Measurements from ENCODE around the gene GLTP. TPM values are rescaled to one million over a fixed set of nuclear protein-coding genes. Genes with fewer than 3 reads are reported as not detected.

GLTP gene
- total and polyA plus RNA-seq, 4 experiments from 2014 or later = 23.6 to 48.1 (median 24.0) TPM

DNA sequence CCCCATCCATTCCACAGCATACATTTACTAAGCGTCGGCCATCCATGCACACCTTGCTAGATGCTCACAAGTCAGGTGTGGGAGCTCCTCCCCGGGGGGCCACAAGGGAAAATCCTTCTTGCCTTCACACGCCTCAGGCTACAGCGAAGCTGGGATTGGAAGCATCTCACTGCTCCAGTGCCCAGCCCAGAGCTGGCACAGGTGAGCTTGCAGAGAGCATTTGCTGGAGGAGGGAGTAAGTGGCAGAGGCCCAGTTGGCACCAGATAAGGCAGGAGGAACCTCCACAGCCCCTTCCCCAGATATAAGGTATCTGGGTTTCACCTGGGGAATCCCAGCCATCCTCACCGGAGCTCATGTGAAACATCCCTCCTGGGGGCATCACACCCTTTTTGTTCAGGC is 49.0 kb downstream of the GLTP start:
- Mint-ChIP-seq H3K36me3 (no peaks in the 10 kb centered on the region), H3K4me1 (peaks cover 2 to 5% (median 4%) of the 10 kb centered on the region in 4 donors), H3K27ac (no peak overlapping the region), H3K4me3 (no peak overlapping the region), H3K27me3 (peaks cover 8 to 24% of the 10 kb centered on the region in 2 donors), H3K9me3 (no peaks in the 10 kb centered on the region)
- no peak overlapping the region for H3K4me3 ChIP-seq (ENCODE audit: low read length in 2 of 2)
- DNase-seq = no peak
- intact Hi-C loops (cut with micrococcal nuclease) = no loop called here
- H3K4me1 ChIP-seq (ENCODE audit: insufficient read depth, low read length) = no peaks in the 10 kb centered on the region
- ChIA-PET CTCF (ENCODE audit: partially characterized antibody) (interaction anchor here (4.2 kb wide), 1 partner anchor 13 kb away, joined by 44 read pairs; no protein-coding TSS in a partner anchor), POLR2A (ENCODE audit: partially characterized antibody) (no interaction called here)
- no peak overlapping the region for H3K27ac ChIP-seq (ENCODE audit: low read depth, low read length)
- H3K36me3 ChIP-seq (ENCODE audit: insufficient read depth, low read length) = no peaks in the 10 kb centered on the region
- no peaks in the 10 kb centered on the region for H3K27me3 ChIP-seq (ENCODE audit: insufficient read depth, low read length)
- H3K9me3 ChIP-seq (ENCODE audit: control insufficient read depth in 1 of 2, low read length in 2 of 2) = no peaks in the 10 kb centered on the region

DNA sequence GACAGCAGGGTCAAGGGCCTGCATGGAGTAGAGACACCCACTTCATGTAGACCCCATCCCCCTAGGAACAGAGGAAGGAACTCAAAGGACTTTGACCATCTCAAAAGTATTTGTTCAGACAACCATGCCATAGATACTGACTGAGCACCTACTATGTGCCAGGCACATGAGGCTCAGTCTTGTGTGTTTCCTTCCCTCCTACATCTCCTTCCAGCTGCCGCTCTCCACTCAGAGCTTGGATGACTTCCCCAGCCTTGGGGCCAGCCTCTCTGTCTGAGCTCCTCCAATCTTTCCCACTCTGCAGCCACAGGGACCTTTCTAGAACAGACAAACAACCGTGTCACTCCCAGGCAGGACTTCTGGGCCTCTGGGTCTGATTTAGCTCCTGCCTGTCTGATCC is 49.6 kb downstream of the GLTP start:
- no peak overlapping the region for H3K4me3 Mint-ChIP-seq
- ChIA-PET POLR2A (ENCODE audit: partially characterized antibody) (interaction anchor here (1.1 kb wide), 1 partner anchor 58 kb away, joined by 3 read pairs; no protein-coding TSS in a partner anchor), CTCF (ENCODE audit: partially characterized antibody) (interaction anchor here (4.2 kb wide), 1 partner anchor 14 kb away, joined by 44 read pairs; no protein-coding TSS in a partner anchor)
- H3K27me3 Mint-ChIP-seq = peaks cover 8 to 24% of the 10 kb centered on the region in 2 donors
- H3K4me1 Mint-ChIP-seq = peaks cover 2 to 5% (median 4%) of the 10 kb centered on the region in 4 donors
- H3K36me3 Mint-ChIP-seq = no peaks in the 10 kb centered on the region
- H3K9me3 Mint-ChIP-seq = no peaks in the 10 kb centered on the region
- intact Hi-C loops (cut with micrococcal nuclease) = no loop called here
- Histone ChIP-seq H3K4me3 (ENCODE audit: low read length in 2 of 2) (no peak overlapping the region), H3K36me3 (ENCODE audit: insufficient read depth, low read length) (no peaks in the 10 kb centered on the region), H3K9me3 (ENCODE audit: control insufficient read depth in 1 of 2, low read length in 2 of 2) (no peaks in the 10 kb centered on the region), H3K27me3 (ENCODE audit: insufficient read depth, low read length) (no peaks in the 10 kb centered on the region), H3K27ac (ENCODE audit: low read depth, low read length) (no peak overlapping the region), H3K4me1 (ENCODE audit: insufficient read depth, low read length) (no peaks in the 10 kb centered on the region)
- DNase-seq = no peak
- H3K27ac Mint-ChIP-seq = no peak overlapping the region

DNA sequence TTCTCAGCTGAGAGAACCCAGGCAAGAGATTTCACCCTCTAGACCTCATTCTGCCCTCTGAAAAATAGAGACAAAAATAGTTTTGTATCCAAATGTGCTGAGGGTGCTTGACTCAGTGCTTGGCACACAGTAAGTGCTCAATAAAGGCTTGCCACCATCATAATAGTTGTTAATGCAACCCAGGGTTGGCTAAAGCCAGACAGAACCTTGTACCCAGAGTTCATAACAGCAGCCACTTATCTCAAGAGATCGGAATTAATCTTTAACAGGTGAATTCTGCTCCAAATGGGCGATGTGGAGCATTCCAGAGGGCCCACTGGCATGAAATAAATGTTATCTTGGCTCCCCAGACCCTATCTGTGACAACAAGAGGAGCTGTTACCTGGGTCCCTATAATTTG is 50.1 kb downstream of the GLTP start:
- H3K36me3 ChIP-seq (ENCODE audit: insufficient read depth, low read length) = no peaks in the 10 kb centered on the region
- peaks cover 2 to 5% (median 4%) of the 10 kb centered on the region in 4 donors for H3K4me1 Mint-ChIP-seq
- H3K9me3 ChIP-seq (ENCODE audit: control insufficient read depth in 1 of 2, low read length in 2 of 2) = no peaks in the 10 kb centered on the region
- peaks cover 8 to 26% of the 10 kb centered on the region in 2 donors for H3K27me3 Mint-ChIP-seq
- intact Hi-C loops (cut with micrococcal nuclease) = no loop called here
- no peak overlapping the region for H3K4me3 Mint-ChIP-seq
- POLR2A ChIA-PET (ENCODE audit: partially characterized antibody) = interaction anchor here (1.1 kb wide), 1 partner anchor 59 kb away, joined by 3 read pairs; no protein-coding TSS in a partner anchor
- H3K27me3 ChIP-seq (ENCODE audit: insufficient read depth, low read length) = no peaks in the 10 kb centered on the region
- H3K36me3 Mint-ChIP-seq = no peaks in the 10 kb centered on the region
- H3K27ac ChIP-seq (ENCODE audit: low read depth, low read length) = no peak overlapping the region
- CTCF ChIA-PET (ENCODE audit: partially characterized antibody) = interaction anchor here (4.2 kb wide), 1 partner anchor 14 kb away, joined by 44 read pairs; no protein-coding TSS in a partner anchor
- no peaks in the 10 kb centered on the region for H3K4me1 ChIP-seq (ENCODE audit: insufficient read depth, low read length)
- no peak overlapping the region for H3K27ac Mint-ChIP-seq
- H3K4me3 ChIP-seq (ENCODE audit: low read length in 2 of 2) = no peak overlapping the region
- H3K9me3 Mint-ChIP-seq = no peaks in the 10 kb centered on the region
- DNase-seq = no peak

DNA sequence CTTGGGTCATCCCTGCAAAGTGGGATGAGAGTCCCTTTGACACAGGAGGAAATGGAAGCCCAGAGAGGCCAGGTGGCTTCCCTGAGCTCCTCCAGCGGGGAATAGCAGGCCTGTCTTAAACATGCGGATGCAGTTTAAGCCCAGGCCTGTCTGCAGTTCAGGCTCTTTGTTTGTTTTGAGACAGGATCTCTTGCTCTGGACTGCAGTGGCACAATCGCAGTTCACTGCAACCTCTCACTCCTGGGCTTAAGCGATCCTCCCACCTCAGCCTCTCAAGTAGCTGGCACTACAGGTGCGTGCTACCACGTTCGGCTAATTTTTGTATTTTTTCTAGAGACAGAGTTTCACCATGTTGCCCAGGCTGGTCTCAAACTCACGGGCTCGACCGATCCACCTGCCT is 50.7 kb downstream of the GLTP start:
- no peak overlapping the region for H3K27ac ChIP-seq (ENCODE audit: low read depth, low read length)
- no peak overlapping the region for H3K4me3 ChIP-seq (ENCODE audit: low read length in 2 of 2)
- POLR2A ChIA-PET (ENCODE audit: partially characterized antibody) = interaction anchor here (1.1 kb wide), 1 partner anchor 59 kb away, joined by 3 read pairs; no protein-coding TSS in a partner anchor
- Mint-ChIP-seq H3K36me3 (no peaks in the 10 kb centered on the region), H3K27me3 (peaks cover 8 to 24% of the 10 kb centered on the region in 2 donors), H3K4me3 (no peak overlapping the region), H3K27ac (no peak overlapping the region), H3K4me1 (peaks cover 2 to 5% (median 4%) of the 10 kb centered on the region in 4 donors), H3K9me3 (no peaks in the 10 kb centered on the region)
- intact Hi-C loops (cut with micrococcal nuclease) = no loop called here
- no peaks in the 10 kb centered on the region for H3K27me3 ChIP-seq (ENCODE audit: insufficient read depth, low read length)
- no peaks in the 10 kb centered on the region for H3K36me3 ChIP-seq (ENCODE audit: insufficient read depth, low read length)
- no peaks in the 10 kb centered on the region for H3K9me3 ChIP-seq (ENCODE audit: control insufficient read depth in 1 of 2, low read length in 2 of 2)
- CTCF ChIA-PET (ENCODE audit: partially characterized antibody) = interaction anchor here (1.5 to 4.2 kb wide), 2 partner anchors 15 to 24 kb away, joined by 3 to 44 read pairs; no protein-coding TSS in a partner anchor
- DNase-seq = no peak
- no peaks in the 10 kb centered on the region for H3K4me1 ChIP-seq (ENCODE audit: insufficient read depth, low read length)

DNA sequence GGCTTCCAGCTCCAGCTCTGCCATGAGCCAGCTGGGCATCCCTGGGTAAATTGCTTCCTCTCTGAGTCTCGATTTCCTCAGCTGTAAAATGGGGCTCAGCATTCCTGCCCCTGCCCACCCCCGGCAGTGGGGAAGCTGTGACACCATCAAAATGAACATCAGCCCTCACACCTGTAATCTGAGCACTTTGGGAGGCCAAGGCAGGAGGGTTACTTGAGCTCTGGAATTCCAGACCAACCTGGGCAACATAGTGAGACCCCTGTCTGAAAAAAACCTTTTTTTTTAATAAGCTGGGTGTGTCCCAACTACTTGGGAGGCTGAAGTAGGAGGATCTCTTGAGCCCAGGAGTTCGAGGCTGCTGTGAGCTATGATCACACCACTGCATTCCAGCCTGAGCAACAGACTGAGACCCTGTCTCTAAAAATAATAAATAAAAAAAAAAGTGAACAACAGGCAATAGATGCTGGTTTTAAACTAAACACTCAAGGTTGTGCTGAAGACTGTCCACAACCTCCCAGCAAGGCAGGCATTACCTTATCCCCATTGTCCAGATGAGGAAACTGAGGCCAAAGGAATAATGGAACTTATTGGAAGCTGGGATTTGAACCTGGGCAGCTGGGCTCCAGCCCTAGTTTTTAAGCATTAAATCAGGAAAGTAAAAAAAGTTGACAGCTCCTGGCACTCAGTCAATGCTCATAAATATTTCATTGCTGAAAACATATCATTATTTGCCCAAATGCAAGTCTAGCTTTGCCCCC is 51.4 kb downstream of the GLTP start:
- no peak overlapping the region for H3K27ac Mint-ChIP-seq
- no peak for DNase-seq
- H3K9me3 ChIP-seq (ENCODE audit: control insufficient read depth in 1 of 2, low read length in 2 of 2) = no peaks in the 10 kb centered on the region
- no peaks in the 10 kb centered on the region for H3K27me3 ChIP-seq (ENCODE audit: insufficient read depth, low read length)
- no peak overlapping the region for H3K4me3 ChIP-seq (ENCODE audit: low read length in 2 of 2)
- POLR2A ChIA-PET (ENCODE audit: partially characterized antibody) = no interaction called here
- H3K36me3 Mint-ChIP-seq = no peaks in the 10 kb centered on the region
- no peak overlapping the region for H3K27ac ChIP-seq (ENCODE audit: low read depth, low read length)
- H3K27me3 Mint-ChIP-seq = peaks cover 8 to 19% of the 10 kb centered on the region in 2 donors
- H3K4me3 Mint-ChIP-seq = no peak overlapping the region
- H3K36me3 ChIP-seq (ENCODE audit: insufficient read depth, low read length) = no peaks in the 10 kb centered on the region
- intact Hi-C loops (cut with micrococcal nuclease) = no loop called here
- no peaks in the 10 kb centered on the region for H3K4me1 ChIP-seq (ENCODE audit: insufficient read depth, low read length)
- no peaks in the 10 kb centered on the region for H3K9me3 Mint-ChIP-seq
- peaks cover 2 to 5% (median 4%) of the 10 kb centered on the region in 4 donors for H3K4me1 Mint-ChIP-seq
- CTCF ChIA-PET (ENCODE audit: partially characterized antibody) = interaction anchor here (0.9 to 4.2 kb wide), 3 partner anchors 10 to 24 kb away, joined by 3 to 44 read pairs (median 4); no protein-coding TSS in a partner anchor

DNA sequence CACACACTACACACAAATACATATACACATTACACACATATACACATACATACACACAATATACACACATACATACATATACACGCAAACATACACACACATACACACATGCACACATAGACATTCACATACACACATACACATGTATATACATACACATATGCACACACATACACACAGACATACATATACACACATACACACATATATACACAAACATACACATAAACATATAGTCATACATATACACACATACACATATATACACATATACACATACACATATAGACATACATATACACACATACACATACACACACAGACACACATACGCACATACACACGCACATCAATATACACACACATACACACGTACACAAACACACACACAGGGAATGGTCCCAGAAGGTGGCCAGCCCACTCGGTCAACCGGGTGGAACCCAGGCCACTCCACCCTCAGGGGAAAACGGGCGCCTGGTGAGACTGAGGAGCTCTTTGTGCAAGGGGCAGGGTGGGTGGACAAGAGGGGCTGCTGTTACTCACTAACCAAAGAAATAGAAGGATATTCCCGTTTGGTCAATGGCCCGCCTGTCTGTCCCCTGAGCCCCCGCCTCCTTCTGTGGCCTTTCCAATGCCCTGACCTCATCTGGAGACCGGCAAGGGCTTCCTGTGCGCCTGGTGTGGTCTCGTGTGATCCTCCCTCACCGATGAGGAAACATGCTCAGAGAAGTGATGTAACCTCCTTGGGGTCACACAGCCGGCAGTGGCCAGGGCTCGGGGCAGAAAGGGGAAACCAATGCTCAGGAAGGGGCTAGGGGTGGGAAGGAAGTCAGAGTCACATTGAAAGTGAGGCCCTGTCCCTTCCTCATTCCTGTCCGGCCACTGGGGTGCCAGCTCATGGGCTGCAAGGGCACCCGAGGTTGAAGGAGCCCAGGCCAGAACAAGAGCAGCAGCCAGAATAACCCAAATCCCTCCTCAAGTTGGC is 52.5 kb downstream of the GLTP start:
- ChIA-PET POLR2A (ENCODE audit: partially characterized antibody) (no interaction called here), CTCF (ENCODE audit: partially characterized antibody) (interaction anchor here (0.9 to 4.2 kb wide), 4 partner anchors 11 to 23 kb away, joined by 3 to 44 read pairs (median 6); no protein-coding TSS in a partner anchor)
- Mint-ChIP-seq H3K36me3 (no peaks in the 10 kb centered on the region), H3K4me3 (peak overlapping the region in 1 of 8 donors; percentile 18), H3K27me3 (peaks cover 4 to 14% of the 10 kb centered on the region in 2 donors), H3K27ac (no peak overlapping the region), H3K4me1 (no peaks in the 10 kb centered on the region), H3K9me3 (no peaks in the 10 kb centered on the region)
- DNase-seq = no peak
- H3K27me3 ChIP-seq (ENCODE audit: insufficient read depth, low read length) = no peaks in the 10 kb centered on the region
- no peak overlapping the region for H3K27ac ChIP-seq (ENCODE audit: low read depth, low read length)
- no peaks in the 10 kb centered on the region for H3K9me3 ChIP-seq (ENCODE audit: control insufficient read depth in 1 of 2, low read length in 2 of 2)
- H3K36me3 ChIP-seq (ENCODE audit: insufficient read depth, low read length) = no peaks in the 10 kb centered on the region
- no peaks in the 10 kb centered on the region for H3K4me1 ChIP-seq (ENCODE audit: insufficient read depth, low read length)
- H3K4me3 ChIP-seq (ENCODE audit: low read length in 2 of 2) = no peak overlapping the region
- intact Hi-C loops (cut with micrococcal nuclease) = no loop called here
